AG10803 (cell line): ENCODE results near the gene AHCY.
"Not testable (repeated sequence)": the region's sequence is repeated elsewhere in the genome, so short reads cannot be mapped to it uniquely, and the experiment has no call there.

Experiments used
- DNase-seq: peaks from one replicate; pipeline ENCODE4 v3.0.0; 2010; ENCODE audit warnings: low read depth
- H3K4me3 ChIP-seq: 2 replicates; pipeline ENCODE4 v1.5.1; 2011; ENCODE audit warnings: mild to moderate bottlenecking, low read length, control low read depth
- CTCF ChIP-seq: conservative IDR thresholded peaks from 2 replicates; pipeline ENCODE4 v1.5.1; 2011; ENCODE audit warnings: mild to moderate bottlenecking, low read length, control low read depth, inconsistent platforms

The AHCY gene

DNA sequence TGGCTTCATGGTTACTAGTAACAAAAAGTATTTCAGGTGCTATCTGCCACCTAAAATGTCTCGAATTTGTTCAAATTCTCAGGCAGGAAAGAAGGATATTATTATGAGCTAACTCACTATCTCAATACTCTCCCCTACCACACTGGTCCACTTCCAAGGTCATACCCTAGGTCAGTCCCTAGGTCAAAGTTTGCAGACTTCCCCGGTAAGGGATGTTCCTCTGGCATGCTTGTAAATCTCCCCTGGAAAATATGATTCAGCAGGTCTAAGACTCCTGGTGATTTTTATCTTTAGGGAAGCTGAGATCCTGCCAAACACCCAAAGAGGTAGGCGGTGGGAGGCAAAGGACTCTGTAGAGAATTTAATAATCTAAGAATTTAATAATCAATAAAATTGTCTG lies 6.7 kb downstream of the AHCY start:
- DNase-seq, result no peak
- no peak overlapping the region for H3K4me3 ChIP-seq
- no peak for TF ChIP-seq CTCF

DNA sequence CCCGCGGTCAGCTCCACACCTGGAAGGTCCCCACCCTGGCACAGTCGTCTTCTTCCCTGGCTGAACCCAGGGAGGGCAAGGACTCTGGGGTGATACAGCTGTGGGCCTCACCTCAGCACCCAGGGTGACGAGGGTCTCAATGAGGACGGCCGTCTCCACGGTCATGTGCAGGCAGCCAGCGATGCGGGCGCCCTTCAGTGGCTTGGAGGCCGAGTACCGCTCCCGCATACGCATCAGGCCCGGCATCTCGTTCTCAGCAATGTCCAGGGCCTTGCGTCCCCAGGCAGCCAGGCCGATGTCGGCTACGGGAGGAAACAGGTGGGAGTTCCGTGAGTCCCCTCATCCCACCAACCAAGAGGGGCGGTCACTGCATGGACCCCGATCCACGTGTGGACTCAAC lies 7.9 kb downstream of the AHCY start:
- no peak for TF ChIP-seq CTCF
- H3K4me3 ChIP-seq, result no peak overlapping the region
- no peak for DNase-seq

DNA sequence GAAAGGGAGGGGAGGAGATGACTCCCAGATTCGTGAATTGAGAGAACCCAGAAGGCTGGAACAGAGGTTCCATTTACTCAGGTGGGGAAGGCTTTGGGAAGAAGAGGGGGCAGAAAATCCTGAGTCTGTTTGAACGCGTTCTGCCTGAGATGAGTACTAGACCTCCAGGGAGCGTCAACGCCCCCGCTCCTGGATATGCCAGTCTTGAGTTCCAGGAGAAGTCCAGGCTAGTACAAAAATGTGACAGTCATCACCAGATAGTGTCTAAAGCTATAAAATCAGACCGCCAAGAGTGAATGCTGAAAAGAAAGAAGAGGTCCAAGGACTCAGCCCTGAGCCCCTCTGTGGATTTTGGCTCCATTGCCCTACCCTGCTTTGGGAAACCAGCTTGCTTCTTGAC lies 8.6 kb downstream of the AHCY start:
- no peak for DNase-seq
- H3K4me3 ChIP-seq, result no peak overlapping the region
- no peak for TF ChIP-seq CTCF

- no peak for TF ChIP-seq CTCF
- no peak overlapping the region for H3K4me3 ChIP-seq
- DNase-seq, result no peak
Observed at GRCh38 chr20:34293589-34293988, 9.6 kb downstream of the AHCY start.

GRCh38 chr20:34293119-34293518 lies 10.0 kb downstream of the AHCY start:
- no peak overlapping the region for H3K4me3 ChIP-seq
- TF ChIP-seq CTCF, result no peak
- no peak for DNase-seq

- TF ChIP-seq CTCF, result no peak
- DNase-seq, result no peak
- H3K4me3 ChIP-seq, result no peak overlapping the region
Observed at GRCh38 chr20:34292496-34292895, 10.7 kb downstream of the AHCY start.

- H3K4me3 ChIP-seq, result no peak overlapping the region
- TF ChIP-seq CTCF, result no peak
- no peak for DNase-seq
Observed at GRCh38 chr20:34290471-34290870, 12.7 kb downstream of the AHCY start.

DNA sequence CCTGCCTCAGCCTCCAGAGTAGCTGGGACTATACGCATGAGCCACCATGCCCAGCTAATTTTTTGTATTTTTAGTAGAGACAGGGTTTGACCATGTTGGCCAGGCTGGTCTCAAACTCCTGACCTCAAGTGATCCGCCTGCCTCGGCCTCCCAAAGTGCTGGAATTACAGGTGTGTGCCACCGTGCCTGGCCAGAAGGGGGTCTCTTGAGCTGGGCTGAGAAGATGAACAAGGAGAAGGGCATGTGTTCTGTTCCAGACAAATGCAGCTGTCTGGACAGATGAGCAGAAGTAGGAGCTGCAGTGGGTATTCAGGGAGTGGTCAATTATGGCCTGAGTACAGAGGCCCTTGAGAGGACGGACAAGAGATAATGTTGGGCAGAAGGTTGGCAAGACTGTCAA lies 15.7 kb downstream of the AHCY start:
- H3K4me3 ChIP-seq, DNase-seq: not testable (repeated sequence)
